ENCODE data around the gene RNF181.

GRCh38 chr2:85560812-85561279 is 34.7 kb upstream of the RNF181 start:
- no peak for TF ChIP-seq EZH2 (IDR thresholded peaks at IDR 0.05; ENCODE audit: low read depth)
- TF ChIP-seq CTCF (conservative IDR thresholded peaks at IDR 0.05), result no peak
